ENCODE measurements around the gene P3H1.

Gene P3H1

DNA sequence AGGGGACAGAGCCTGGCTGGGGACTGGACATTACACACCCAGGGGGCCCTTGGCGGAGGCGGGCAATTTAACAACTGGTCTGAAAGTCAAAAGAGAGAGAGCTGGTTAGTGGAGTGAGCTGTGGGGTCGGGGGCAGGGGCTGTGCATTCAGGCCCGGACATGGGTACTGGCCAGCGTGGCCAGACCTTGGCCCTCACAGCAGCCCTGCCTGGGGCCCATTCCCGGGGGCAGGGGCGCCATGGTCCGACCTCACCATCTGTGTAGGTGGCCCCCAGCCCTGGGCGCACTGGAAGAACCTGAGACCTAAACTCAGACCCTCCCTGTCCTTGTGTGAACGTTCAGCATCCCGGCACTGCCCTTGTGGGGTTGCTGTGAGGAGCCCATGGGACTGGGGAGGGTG, 31.8 kb downstream of the P3H1 start:
- no peak for DNase-seq (ENCODE audit: low read depth)
- no peak overlapping the region for H3K4me3 ChIP-seq (ENCODE audit: low read length)
- TF ChIP-seq, protein P1, sequence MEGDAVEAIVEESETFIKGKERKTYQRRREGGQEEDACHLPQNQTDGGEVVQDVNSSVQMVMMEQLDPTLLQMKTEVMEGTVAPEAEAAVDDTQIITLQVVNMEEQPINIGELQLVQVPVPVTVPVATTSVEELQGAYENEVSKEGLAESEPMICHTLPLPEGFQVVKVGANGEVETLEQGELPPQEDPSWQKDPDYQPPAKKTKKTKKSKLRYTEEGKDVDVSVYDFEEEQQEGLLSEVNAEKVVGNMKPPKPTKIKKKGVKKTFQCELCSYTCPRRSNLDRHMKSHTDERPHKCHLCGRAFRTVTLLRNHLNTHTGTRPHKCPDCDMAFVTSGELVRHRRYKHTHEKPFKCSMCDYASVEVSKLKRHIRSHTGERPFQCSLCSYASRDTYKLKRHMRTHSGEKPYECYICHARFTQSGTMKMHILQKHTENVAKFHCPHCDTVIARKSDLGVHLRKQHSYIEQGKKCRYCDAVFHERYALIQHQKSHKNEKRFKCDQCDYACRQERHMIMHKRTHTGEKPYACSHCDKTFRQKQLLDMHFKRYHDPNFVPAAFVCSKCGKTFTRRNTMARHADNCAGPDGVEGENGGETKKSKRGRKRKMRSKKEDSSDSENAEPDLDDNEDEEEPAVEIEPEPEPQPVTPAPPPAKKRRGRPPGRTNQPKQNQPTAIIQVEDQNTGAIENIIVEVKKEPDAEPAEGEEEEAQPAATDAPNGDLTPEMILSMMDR (conservative IDR thresholded peaks at IDR 0.05; ENCODE audit: low read depth, low read length) = no peak

DNA sequence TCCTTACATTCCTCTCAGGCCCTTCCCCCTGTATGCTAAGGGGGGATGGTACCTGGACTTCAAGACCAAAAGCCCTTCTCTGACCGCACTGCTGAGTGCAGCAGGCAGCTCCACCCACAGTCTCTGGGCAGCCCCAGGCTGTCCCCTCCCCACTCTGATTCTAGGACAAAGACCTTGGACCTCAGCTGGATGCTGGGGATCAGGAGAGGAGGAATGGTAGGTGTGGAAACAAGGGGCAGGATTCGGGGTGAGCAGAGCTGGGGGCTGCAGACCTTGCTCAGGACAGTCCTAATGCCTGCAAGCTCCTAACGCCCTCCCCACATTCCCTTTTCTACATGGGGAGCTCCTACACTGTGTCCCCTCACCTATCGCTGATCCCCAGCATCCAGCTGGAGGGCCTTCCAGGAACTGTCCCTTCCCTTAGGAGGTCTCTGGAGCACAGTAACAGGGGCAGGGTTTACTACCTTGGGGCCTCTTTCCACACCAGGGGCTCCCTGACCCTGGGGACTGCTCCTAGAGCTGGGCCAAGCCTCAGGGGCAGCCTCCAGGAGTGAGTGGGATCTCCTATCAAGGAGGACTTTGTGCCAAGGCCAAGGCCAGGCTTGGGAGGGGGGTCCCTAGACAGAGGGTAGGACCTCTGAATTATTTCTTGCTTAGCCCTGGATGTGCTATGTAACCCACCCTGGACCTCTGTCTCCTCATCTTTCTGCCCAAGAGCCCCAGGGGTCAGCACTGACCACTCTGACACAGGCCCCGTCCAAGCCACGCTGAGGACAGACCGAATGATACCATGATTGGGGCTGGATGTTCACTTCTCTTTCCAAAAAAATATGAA, 32.4 kb downstream of the P3H1 start:
- TF ChIP-seq, protein P1 (conservative IDR thresholded peaks at IDR 0.05; ENCODE audit: low read depth, low read length) = no peak
- no peak for DNase-seq (ENCODE audit: low read depth)
- no peak overlapping the region for H3K4me3 ChIP-seq (ENCODE audit: low read length)

DNA sequence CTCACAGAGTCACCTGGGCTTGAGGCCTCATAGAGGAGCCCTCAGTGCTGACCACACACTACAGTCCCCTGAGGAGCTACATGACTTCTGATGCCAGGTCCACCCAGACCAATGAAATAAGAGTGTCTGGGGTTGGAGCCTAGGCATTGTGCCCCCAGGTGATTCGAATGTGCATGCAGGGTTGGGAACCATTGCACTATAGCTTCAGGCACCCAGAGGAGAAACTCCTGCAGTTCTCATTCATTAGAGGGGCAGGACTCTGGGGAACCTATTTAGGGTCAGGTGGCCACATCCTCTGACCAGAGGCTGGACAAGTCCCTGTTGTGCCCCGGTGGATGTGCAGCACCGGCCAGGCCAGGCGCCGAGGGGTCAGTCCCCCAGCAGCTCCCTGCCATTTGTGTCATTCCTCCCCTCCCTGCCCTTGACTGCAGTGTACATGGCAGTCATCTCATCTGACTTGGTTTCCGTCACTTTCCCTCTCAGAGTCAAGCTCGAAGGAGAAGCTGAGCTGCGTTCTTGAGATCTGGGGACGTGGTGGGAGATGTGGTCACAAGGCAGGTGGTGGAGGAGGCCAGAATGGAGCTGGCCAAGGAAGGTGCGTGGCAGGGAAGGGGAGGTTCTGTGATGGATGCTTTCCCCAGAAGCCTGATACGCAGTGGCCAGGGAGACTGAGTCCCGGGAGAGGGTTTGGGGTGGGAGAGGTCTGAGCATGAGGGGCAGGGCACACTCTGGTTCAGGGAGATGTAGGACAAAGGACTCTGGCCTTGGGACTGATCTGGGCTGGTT, 33.2 kb downstream of the P3H1 start:
- H3K4me3 ChIP-seq (ENCODE audit: low read length) = no peak overlapping the region
- TF ChIP-seq, protein P1 (conservative IDR thresholded peaks at IDR 0.05; ENCODE audit: low read depth, low read length) = no peak
- DNase-seq (ENCODE audit: low read depth) = no peak

DNA sequence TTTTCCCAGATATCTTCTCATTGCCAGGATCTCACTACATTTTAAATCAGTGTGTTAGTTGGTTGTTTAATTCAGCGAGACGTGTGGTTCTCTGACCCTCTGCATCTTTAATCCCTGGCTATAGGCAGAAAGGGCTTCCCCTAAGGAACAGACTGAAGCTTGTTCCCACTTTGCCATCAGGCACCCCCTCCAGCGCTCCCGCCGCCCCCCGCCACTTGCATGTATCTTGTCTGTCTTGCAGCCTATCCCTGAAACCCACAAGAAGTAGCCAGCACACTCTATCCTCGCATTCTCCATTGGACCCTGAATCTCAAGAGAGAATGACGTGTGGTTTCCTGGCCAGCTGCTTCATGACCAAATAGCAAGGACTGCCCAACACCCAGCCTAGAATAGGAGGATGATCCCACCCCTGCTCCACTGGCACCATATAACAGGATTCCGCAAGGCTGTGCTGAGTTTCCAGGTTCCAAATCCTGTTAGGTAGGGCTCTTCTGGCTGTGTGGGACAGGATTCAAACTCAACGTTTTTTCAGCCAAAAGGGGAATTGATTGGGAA, 34.6 kb downstream of the P3H1 start:
- no peak overlapping the region for H3K4me3 ChIP-seq (ENCODE audit: low read length)
- no peak for DNase-seq (ENCODE audit: low read depth)
- TF ChIP-seq, protein P1 (conservative IDR thresholded peaks at IDR 0.05; ENCODE audit: low read depth, low read length) = no peak

DNA sequence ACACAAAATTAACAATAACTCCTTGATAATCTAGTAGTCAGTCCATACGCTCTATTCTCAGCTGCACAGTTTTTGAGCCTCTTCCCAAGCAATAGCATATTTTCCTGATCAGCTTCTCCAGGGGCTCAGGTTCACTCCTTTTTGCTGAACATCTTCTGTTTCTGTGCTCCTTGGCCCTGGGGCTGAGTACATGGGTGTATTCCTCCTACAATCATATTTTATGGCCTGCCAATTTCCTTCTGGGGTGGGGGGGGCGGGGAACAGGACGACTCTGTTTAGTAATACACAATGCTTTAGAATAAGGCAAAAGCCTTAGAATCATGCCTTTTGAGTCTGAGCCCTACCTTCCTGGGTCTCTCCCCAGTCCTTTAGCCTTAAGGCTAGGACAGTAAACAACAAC, 35.2 kb downstream of the P3H1 start:
- TF ChIP-seq, protein P1 (conservative IDR thresholded peaks at IDR 0.05; ENCODE audit: low read depth, low read length) = no peak

DNA sequence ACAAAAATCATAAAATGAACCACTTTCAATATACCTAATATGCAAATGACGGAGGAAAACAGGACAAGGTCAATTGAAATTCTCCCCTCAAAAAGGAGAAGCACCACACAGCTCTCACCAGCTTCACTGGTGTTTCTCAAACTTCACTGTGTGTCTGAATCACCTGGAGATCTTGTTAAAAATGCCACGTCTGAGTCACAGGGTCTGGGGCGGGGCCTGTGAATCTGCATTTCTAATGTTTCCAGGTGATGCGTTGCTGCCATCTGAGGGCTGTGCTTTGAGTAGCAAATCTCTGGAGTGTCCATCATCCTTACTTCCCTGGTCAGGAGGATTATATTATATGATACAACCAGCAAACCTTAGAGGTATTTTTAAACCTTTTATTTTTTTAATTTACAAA, 35.8 kb downstream of the P3H1 start:
- DNase-seq (ENCODE audit: low read depth) = no peak
- H3K4me3 ChIP-seq (ENCODE audit: low read length) = no peak overlapping the region
- TF ChIP-seq, protein P1 (conservative IDR thresholded peaks at IDR 0.05; ENCODE audit: low read depth, low read length) = no peak

More for the DNA sequence above, 35.2 kb downstream of the P3H1 start:
- no peak for DNase-seq (ENCODE audit: low read depth)
- no peak overlapping the region for H3K4me3 ChIP-seq (ENCODE audit: low read length)

Data from retinal pigment epithelial cell (primary cell).